HFFc6 (cell line): ENCODE measurements around the gene CNIH1. TPM values are rescaled to one million over a fixed set of nuclear protein-coding genes. Genes with fewer than 3 reads are reported as not detected.

Source experiments
- DNase-seq: peaks from one replicate; pipeline ENCODE4 v3.0.0-alpha.2; 2018
- H3K27ac Mint-ChIP-seq: 2 replicates; pipeline ENCODE4 v1.8.0; 2020; ENCODE audit warnings: mild to moderate bottlenecking, mixed read lengths
- H3K27me3 Mint-ChIP-seq: 2 replicates; pipeline ENCODE4 v1.8.0; 2021; ENCODE audit warnings: mild to moderate bottlenecking, moderate library complexity, mixed read lengths; ENCODE audit not compliant: insufficient read depth
- H3K36me3 Mint-ChIP-seq: 2 replicates; pipeline ENCODE4 v1.8.0; 2021; ENCODE audit warnings: low read depth, mixed read lengths
- H3K4me1 Mint-ChIP-seq: 2 replicates; pipeline ENCODE4 v1.8.0; 2020; ENCODE audit warnings: low read depth, mixed read lengths
- H3K4me3 Mint-ChIP-seq: 2 replicates; pipeline ENCODE4 v1.8.0; 2020; ENCODE audit warnings: mild to moderate bottlenecking, moderate library complexity, mixed read lengths
- H3K9me3 Mint-ChIP-seq: 2 replicates; pipeline ENCODE4 v1.8.0; 2020; ENCODE audit warnings: mild to moderate bottlenecking, mixed read lengths
- total RNA-seq, 6 experiments: library from RNA; stranded (reverse); fragmentation: NEBNext Ultra II Directional; extraction: Animal tissue kit (Norgen Biotek cat#: 25700); gene quantifications; 2 replicates in 1 of 6; 3 replicates in 5 of 6; pipeline ENCODE4 v1.2.3, GENCODE V29; 2021
- TF ChIP-seq, protein P1 (sequence below): fragments of 200-600 bp; sonication (generic); IDR thresholded peaks from 2 replicates; pipeline ENCODE4 v1.5.0; 2021; ENCODE audit warnings: antibody characterized with exemption, mild to moderate bottlenecking

CNIH1 gene
- total RNA-seq, 6 experiments from 2014 or later: 158 to 212 (median 194) TPM

DNA sequence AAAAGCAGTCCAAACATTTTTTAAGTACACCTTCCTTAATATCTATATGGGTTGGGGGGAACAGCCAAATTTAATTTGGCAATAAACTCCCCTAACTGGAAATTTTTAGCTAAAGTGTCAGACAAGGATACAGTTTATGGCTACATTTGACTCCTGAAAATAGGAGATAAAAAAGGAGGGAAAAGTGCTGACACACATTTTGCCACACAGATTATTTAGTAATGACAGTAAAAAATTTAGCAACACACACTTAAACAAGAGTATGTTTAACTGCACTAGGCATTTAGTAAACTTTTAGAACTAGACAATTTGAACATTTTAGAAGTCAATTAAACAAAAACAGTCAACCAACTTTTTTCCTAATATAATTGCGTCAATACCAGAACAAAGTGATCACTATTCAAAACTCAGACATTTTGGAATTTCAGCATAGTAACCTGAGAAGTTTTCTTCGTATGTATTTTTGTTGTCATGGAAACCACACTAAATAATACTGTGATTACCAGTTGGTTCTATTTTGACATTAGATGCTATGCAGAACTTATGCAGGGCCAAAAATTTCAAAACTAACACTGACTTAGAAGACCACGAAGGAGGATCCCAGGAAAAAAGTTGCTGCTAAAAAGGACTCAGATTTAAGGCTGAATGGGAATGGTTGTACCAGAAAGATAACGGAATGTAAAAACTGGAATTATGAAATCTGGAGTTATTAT lies 34.2 kb upstream of the CNIH1 start:
- Mint-ChIP-seq H3K4me3 (no peak overlapping the region), H3K36me3 (peaks cover 46% of the 10 kb centered on the region), H3K4me1 (peaks cover 7% of the 10 kb centered on the region), H3K9me3 (no peaks in the 10 kb centered on the region), H3K27me3 (no peaks in the 10 kb centered on the region; the same call in 1 of the 2 replicates), H3K27ac (peak overlapping the region; percentile 58)
- no peak for DNase-seq
- TF ChIP-seq, protein P1, sequence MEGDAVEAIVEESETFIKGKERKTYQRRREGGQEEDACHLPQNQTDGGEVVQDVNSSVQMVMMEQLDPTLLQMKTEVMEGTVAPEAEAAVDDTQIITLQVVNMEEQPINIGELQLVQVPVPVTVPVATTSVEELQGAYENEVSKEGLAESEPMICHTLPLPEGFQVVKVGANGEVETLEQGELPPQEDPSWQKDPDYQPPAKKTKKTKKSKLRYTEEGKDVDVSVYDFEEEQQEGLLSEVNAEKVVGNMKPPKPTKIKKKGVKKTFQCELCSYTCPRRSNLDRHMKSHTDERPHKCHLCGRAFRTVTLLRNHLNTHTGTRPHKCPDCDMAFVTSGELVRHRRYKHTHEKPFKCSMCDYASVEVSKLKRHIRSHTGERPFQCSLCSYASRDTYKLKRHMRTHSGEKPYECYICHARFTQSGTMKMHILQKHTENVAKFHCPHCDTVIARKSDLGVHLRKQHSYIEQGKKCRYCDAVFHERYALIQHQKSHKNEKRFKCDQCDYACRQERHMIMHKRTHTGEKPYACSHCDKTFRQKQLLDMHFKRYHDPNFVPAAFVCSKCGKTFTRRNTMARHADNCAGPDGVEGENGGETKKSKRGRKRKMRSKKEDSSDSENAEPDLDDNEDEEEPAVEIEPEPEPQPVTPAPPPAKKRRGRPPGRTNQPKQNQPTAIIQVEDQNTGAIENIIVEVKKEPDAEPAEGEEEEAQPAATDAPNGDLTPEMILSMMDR: no peak

DNA sequence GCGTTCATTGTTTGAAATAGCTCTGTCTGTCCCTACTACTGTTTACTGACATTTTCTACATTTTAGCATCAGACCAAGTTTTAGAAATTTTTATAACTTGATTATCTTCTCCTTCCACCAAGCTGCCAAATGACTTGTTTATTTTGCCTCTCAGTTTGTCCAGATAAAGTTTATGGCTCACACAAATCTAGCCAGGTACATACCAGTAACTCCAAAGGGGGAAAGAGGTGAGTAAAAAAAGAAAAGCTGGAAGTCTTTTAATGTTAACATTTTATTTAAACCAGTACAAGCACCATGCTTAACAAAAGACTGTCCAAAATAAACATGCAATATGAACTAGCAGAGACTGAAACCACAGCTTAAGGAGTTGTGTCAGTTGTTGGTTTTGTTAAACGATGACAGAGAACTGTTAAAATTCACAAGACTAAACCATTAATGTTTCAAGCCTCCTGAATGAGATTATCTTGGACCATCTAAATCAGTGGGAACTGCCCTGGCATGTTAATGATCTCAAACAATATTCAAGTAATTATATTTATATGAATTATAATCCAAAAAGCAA lies 33.1 kb upstream of the CNIH1 start:
- Mint-ChIP-seq H3K4me1 (peaks cover 7% of the 10 kb centered on the region), H3K9me3 (no peaks in the 10 kb centered on the region), H3K27me3 (no peaks in the 10 kb centered on the region; the same call in 1 of the 2 replicates), H3K27ac (no peak overlapping the region), H3K4me3 (no peak overlapping the region), H3K36me3 (peaks cover 46% of the 10 kb centered on the region)
- TF ChIP-seq, protein P1: no peak
- no peak for DNase-seq

DNA sequence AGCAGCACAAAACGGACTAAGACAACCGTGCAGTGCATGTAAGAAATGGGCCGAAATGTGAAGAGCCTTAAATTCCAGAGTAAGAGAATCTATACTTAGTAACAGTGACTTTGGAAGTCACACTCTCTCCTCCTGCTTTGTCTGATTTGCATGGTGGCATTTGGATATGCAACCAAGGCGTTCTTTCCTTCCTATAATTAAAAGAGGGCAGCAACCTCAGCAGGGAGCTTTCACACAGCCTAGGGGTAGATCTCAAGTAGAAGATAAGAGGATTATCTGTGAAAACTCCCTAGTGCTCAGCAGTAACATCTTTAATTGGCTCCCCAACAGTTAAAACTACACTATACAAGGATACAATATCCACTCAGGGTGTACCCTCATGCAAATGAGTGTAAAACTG lies 31.1 kb upstream of the CNIH1 start:
- no peak overlapping the region for H3K4me3 Mint-ChIP-seq
- H3K36me3 Mint-ChIP-seq: peaks cover 42% of the 10 kb centered on the region
- H3K4me1 Mint-ChIP-seq: peaks cover 7% of the 10 kb centered on the region
- H3K9me3 Mint-ChIP-seq: peaks cover 8% of the 10 kb centered on the region
- no peak overlapping the region for H3K27ac Mint-ChIP-seq
- TF ChIP-seq, protein P1: no peak
- DNase-seq: no peak
- H3K27me3 Mint-ChIP-seq: no peaks in the 10 kb centered on the region; the same call in 1 of the 2 replicates

DNA sequence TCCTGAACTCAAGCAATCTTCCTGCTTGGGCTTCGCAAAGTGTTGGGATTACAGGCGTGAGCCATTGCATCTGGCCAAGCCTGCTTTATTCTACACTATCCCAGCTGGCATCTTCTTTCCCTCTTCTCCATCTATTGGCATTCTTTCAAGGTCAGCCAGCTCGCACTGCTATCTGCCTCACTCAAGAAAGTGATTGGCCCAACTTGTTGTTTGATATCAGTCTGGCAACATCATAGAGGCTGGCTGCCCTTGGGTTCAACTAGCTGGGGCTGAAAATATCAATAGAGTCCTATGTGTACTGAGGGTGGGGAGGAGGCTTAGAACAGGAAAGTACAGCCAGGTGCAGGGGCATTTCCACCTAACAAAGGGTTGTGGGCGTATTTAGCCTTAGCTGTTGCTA lies 30.5 kb upstream of the CNIH1 start:
- H3K27me3 Mint-ChIP-seq: no peaks in the 10 kb centered on the region; the same call in none of the 2 replicates

DNA sequence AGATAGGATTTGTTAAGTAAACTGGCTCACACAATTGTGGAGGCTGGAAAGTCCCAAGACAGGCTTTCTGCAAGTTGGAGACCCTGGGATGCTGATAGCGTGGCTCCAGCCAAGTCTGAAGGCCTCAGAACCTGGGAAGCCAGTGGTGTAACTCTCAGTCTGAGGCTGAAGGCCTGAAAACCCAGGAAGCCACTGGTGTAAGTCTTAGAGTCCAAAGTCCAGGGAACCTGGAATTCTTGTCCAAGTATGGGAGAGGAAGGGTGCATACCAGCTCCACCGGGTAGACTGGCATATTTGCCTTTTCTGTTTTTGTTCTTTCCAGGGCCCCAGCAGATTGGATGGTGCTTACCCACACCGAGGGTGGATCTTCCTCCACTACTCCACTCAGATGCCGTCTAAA lies 29.5 kb upstream of the CNIH1 start:
- H3K27ac Mint-ChIP-seq: no peak overlapping the region
- H3K9me3 Mint-ChIP-seq: peaks cover 20% of the 10 kb centered on the region
- no peak overlapping the region for H3K4me3 Mint-ChIP-seq
- DNase-seq: no peak
- H3K36me3 Mint-ChIP-seq: peaks cover 38% of the 10 kb centered on the region
- TF ChIP-seq, protein P1: no peak
- H3K4me1 Mint-ChIP-seq: peaks cover 5% of the 10 kb centered on the region
- H3K27me3 Mint-ChIP-seq: no peaks in the 10 kb centered on the region; the same call in none of the 2 replicates

More for the DNA sequence above, 30.5 kb upstream of the CNIH1 start:
- no peak for DNase-seq
- peaks cover 7% of the 10 kb centered on the region for H3K4me1 Mint-ChIP-seq
- no peak overlapping the region for H3K27ac Mint-ChIP-seq
- H3K36me3 Mint-ChIP-seq: peaks cover 45% of the 10 kb centered on the region
- no peak overlapping the region for H3K4me3 Mint-ChIP-seq
- TF ChIP-seq, protein P1: no peak
- H3K9me3 Mint-ChIP-seq: peaks cover 15% of the 10 kb centered on the region
